G401.6 (cell line): ENCODE results near the gene KLF16.
"Not testable (repeated sequence)": the region's sequence is repeated elsewhere in the genome, so short reads cannot be mapped to it uniquely, and the experiment has no call there.

ENCODE experiments used
- FAIRE-seq: peaks from 2 replicates; lab custom pipeline; 2012; peaks lifted over from hg19 to GRCh38; lab: Jason Lieb, UNC

KLF16 gene

DNA sequence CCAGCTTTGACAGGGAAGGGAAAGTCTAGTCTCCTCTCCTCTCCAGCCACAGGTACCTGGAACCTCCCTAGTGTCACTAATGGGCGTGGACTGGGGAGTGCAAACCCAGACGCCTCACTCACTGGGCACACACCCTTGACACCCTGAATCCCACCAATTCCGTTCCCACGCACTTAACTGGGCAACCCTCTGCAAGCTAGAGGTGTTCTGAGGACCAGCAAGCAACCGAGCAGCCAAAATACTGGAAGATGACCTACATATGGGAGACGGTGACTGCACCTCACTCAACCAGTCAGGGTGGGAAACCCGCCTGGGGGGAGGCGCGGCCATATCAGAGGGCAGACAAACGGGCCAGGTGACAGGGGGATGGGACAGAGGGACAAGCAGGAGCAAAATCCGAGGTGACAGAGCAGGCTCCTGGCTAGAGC is 20.9 kb upstream of the KLF16 start:
- no peak for FAIRE-seq

DNA sequence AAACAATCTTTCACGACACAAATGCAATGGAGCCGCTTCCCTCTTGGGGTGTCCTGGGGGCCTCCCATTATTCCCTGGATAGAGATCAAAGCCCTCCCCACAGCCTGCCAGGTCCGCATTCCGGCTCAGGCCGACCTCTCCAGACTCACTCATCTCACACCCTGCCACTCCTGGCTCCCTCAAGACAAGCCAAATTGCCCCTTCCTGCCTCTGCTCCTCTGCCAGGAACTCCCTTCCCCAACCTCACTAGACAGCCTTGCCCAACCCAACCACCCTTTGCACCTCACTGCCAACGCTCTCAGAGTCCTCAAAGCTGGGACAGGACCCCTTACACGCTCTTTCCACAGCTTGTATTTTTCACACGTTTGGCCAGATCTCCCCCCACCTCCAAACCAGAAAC is 20.4 kb upstream of the KLF16 start:
- FAIRE-seq, result no peak

- FAIRE-seq, result no peak
These were observed 19.7 kb upstream of the KLF16 start for GRCh38 chr19:1882786-1883692.

DNA sequence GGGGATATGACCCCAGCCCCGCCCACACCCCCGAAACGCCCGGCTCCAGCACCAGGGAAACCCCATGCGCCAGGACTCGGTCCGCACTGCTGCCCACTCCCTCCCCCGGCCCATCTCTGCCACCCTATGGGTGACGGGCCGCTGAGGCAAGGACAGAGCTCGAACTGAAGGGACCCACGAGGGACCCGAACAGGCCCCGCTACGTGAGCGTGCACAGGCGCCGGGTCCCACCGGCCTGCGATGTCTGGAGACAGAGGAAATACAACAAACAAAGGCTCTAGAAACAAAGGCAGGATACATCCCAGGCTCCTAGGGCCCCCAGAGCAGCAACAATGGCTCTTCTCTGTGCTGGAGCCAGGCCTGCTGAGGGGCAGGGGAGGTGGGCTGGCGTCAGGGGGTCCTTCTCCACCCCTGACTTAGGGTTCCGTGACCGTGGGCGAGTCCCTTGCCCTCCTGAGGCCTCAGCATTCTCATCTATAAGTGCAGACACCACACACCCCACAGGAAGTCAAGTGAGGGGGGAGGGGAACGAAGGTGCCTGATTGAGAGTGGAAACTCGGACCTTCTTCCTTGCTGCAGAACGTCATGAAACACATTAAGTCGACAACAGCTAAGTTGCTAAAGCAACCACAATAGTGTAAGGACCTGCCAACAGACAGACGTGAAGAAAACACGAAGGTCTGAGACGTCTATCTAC is 18.9 kb upstream of the KLF16 start:
- no peak for FAIRE-seq

- not testable (repeated sequence) for FAIRE-seq
These were observed 18.2 kb upstream of the KLF16 start for GRCh38 chr19:1881393-1882088.

DNA sequence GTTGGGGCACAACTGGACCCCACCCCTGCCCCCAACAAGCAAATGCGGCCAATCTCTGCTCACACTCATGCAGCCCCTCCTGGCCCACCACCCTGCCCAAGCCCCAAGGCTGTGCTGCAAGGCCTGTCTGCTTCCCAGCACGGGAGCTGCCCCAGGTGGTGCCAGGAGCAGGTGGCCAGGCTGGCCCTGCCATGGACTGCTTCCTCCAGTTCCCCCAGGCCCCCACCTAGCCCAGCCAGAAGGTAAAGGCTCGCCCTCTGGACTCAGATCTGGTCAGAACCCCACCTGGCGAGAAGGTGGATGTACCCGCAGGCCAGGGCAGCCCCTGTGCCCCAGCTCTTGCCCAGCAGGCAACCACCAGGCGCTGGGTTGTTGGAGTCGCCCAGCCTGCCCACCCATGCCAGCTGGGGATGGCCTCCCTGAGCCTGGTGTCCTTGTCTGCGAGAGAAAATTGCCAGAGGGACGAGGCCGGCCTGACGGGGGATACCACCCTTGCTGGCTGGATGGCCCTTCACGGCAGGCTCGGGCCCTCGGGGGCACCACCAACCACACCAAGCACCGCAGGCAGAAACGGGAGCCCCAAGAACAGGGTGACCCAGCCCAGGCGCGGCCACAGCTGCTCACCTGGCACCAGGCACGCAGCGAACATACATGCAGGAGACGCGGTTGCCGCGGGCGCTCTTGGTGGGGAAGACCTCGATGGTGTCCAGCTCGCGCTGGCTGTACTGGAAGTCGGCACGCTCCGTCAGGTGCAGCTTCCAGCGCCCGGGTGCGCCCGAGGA is 17.4 kb upstream of the KLF16 start:
- FAIRE-seq, result no peak

DNA sequence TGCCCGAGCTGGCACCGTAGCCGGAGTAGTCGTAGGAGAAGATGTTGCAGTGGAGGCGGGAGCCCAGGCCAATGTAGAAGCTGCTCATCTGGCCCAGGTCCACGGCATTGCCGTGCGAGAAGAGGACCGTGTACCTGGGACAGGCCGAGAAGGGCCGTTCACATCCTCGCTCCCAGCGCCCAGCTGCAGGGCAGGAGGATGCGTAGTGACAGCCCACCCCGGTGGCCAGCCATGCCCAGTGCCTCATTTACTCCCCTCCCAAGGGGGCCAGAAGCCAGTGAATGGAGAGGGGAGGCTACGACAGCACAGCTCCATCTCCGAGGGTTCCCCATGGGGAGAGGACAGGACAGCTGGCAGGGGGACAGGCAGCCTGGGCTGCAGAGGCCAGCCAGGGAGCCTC is 16.6 kb upstream of the KLF16 start:
- not testable (repeated sequence) for FAIRE-seq

GRCh38 chr19:1878583-1878982 is 15.2 kb upstream of the KLF16 start:
- not testable (repeated sequence) for FAIRE-seq

- FAIRE-seq, result not testable (repeated sequence)
These were observed 13.9 kb upstream of the KLF16 start for GRCh38 chr19:1877280-1877660.

DNA sequence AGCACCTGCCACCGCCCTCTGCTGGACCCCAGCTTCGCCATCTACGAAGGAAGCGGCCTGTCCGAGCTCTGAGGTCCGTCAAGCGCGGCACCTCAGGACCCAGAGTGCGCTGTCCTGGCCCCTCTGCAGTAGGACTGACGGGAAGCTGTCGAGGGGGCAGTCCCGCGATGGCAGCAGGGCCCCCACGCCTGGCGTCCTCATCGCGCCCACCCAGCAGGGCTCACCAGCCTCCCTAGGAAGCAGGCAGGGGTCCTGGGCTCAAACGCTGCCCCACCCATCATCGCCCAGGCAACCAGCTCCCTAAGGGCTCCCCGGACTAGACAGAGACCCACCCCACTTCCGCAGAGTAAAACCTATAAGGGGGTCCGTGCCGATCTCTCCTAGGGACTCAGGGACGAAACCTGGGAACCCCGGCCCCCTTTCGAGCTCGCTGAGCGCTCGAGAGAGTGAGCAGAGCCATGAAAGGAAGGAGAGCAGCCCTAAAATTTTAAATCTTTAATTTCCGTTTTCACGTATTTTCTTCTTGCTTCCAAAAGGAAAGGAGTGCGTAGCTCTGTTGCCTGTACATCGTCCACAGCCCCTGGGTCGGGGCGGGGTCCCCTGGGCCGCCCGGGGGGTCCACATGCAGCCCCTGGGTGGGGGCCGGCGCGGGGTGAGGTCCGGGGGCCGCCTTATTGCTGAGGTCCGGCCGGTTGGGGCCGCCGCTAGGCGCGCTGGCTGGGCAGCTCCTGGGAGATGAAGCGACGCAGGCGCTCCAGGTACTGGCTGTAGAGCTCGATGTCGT is 13.3 kb upstream of the KLF16 start:
- not testable (repeated sequence) for FAIRE-seq

- FAIRE-seq, result peak; percentile 91
These were observed 12.5 kb upstream of the KLF16 start for GRCh38 chr19:1875646-1876495.

GRCh38 chr19:1875265-1875645 is 11.9 kb upstream of the KLF16 start:
- not testable (repeated sequence) for FAIRE-seq

DNA sequence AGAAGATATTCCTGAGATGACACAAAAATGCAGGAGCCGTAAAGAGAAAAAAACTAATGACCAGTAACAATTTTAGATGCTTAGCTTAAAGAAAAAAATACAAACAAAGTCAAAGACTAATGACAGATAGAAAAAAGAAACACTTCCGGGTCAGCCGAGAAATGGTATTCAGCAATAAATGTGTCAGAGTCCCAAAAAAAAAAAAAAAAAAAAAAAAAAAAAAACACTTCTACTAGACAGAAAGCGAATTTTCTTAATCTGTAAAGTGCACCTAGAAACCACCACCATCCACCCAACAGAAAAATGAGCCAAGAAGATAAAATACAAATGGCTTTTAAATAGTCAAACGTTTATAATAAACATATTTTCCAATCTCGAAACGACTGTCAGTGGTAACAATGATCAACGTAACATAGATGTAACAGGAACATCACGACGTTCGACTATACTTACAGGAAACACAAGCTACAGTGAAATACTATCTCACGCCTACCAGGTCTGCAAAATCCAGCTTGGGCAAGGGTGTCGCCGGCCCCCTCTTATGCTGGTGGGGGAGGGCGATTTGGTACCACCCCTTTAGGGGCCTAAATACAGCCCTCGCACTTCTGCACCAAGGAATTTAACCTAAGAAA is 11.3 kb upstream of the KLF16 start:
- peak; percentile 80 for FAIRE-seq

GRCh38 chr19:1873524-1874473 is 10.4 kb upstream of the KLF16 start:
- no peak for FAIRE-seq

DNA sequence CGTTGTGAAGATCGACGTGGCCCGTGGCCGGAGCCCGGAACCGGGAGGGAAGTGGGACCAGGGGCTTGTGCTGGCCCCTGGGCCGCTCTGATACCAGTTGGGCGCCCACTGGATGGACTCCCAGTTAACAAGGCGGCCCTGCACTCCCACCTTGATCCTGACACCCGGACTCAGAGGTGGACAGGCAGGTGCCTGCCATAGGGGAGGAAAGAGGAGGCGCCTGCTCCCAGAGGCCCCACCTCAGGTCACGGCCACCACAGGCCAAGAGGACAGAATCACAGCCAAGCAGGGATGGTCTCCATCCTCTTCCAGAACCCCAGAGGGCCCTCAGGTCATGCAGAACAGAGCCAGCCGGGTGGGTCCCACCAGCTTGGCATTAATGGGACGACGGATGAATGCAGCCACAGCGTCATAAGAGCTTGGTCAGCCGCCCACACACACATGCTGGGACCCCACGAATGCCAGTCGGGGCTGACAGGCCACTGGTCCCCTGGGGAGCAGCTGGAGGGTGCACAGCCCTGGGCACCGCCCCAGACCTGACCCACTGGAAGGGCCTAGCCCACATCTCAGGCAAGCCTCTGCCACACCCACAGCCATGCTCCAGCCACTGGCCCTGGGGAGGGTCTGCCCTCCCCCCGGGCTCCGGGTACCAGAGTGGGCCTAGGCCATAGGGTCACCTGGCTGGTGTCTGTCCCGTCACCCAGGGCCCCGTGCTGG is 9.6 kb upstream of the KLF16 start:
- no peak for FAIRE-seq

- FAIRE-seq, result no peak
These were observed 8.3 kb upstream of the KLF16 start for GRCh38 chr19:1871630-1872029.

GRCh38 chr19:1871140-1871597 is 7.8 kb upstream of the KLF16 start:
- FAIRE-seq, result no peak

DNA sequence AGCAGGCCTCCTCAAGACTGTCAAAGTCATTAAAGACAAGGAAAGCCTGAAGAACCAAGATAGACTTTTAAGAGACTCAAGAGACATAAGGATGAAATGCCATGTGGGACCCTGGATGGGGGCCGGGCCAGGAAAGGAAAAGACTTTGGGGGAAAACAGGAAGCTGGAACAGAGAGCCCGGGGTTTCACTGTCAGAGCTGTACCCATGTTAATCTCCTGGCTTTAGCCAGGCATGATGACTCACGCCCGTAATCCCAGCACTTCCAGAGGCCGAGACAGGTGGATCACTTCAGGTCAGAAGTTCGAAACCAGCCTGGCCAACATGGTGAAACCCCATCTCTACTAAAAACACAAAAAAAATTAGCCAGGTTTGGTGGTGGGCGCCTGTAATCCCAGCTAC is 5.6 kb upstream of the KLF16 start:
- no peak for FAIRE-seq
